Activated T-helper 1 cell treated with anti-CD3 and anti-CD28 coated beads, Interleukin-2, amount 50 U/mL, for 16 hours (primary cell): ENCODE measurements around the gene COL27A1.

Experiments used
- DNase-seq, 2 donors: peaks; one replicate each; pipeline ENCODE4 v3.0.0-alpha.2; 2020; ENCODE audit warnings: low read depth in 1 of 2, low spot score in 1 of 2

COL27A1 gene

GRCh38 chr9:114300846-114301797 is 145.8 kb downstream of the COL27A1 start:
- DNase-seq: no peak

GRCh38 chr9:114301798-114302565 is 146.6 kb downstream of the COL27A1 start:
- DNase-seq: no peak

- no peak for DNase-seq
These were observed 147.4 kb downstream of the COL27A1 start for GRCh38 chr9:114302727-114303126.

- no peak for DNase-seq
These were observed 148.2 kb downstream of the COL27A1 start for GRCh38 chr9:114303571-114303970.

- no peak for DNase-seq
These were observed 148.6 kb downstream of the COL27A1 start for GRCh38 chr9:114303977-114304376.

- no peak for DNase-seq
These were observed 149.3 kb downstream of the COL27A1 start for GRCh38 chr9:114304416-114305188.

GRCh38 chr9:114307899-114308267 is 152.5 kb downstream of the COL27A1 start:
- DNase-seq: no peak

GRCh38 chr9:114308361-114308950 is 153.1 kb downstream of the COL27A1 start:
- no peak for DNase-seq

- no peak for DNase-seq
These were observed 153.8 kb downstream of the COL27A1 start for GRCh38 chr9:114309096-114309495.

- DNase-seq: no peak
These were observed 155.4 kb downstream of the COL27A1 start for GRCh38 chr9:114310471-114311450.

GRCh38 chr9:114311571-114312512 is 156.5 kb downstream of the COL27A1 start:
- DNase-seq: no peak

GRCh38 chr9:114312513-114312875 is 157.2 kb downstream of the COL27A1 start:
- DNase-seq: no peak

GRCh38 chr9:114313186-114313585 is 157.8 kb downstream of the COL27A1 start:
- DNase-seq: no peak

- no peak for DNase-seq
These were observed 159.0 kb downstream of the COL27A1 start for GRCh38 chr9:114314256-114314867.

- no peak for DNase-seq
These were observed 159.8 kb downstream of the COL27A1 start for GRCh38 chr9:114314881-114315722.

- DNase-seq: no peak
These were observed 160.5 kb downstream of the COL27A1 start for GRCh38 chr9:114315723-114316363.
